ENCODE measurements around the gene PDS5A.
A peak's percentile ranks its signal among the peaks of the same experiment; 100 is the strongest.
"Not testable (repeated sequence)": the region's sequence is repeated elsewhere in the genome, so short reads cannot be mapped to it uniquely, and the experiment has no call there.

Gene PDS5A

DNA sequence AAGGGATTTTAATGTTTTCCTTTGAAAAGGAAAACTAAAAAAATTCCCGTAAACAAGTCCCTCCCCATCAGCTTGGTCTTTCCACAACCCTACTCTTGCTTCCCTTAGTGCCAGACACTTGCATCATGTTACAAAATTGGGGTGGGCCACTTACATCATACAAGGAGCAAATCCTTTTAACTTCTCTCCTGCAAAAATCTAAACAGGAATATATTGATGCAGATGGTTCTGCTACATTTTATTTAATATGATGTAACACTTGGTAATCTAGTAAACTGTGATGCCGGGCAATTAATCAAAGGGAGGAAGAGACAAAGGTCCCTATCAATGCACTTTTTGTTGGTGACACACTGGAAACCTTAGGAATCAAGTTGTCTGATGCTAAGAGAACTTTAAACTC lies 154.5 kb downstream of the PDS5A start:
- Histone ChIP-seq H3K36me3 (ENCODE audit: control insufficient read depth in 5 of 5, insufficient read depth in 5 of 5, low read length in 5 of 5) (peaks cover 3 to 17% (median 7%) of the 10 kb centered on the region in 5 donors), H3K4me3 (ENCODE audit: low read depth in 1 of 5, low read length in 5 of 5) (no peak overlapping the region), H3K27ac (ENCODE audit: low read depth, low read length) (no peak overlapping the region), H3K9me3 (ENCODE audit: control insufficient read depth in 5 of 5, low read length in 5 of 5) (no peaks in the 10 kb centered on the region), H3K4me1 (ENCODE audit: control insufficient read depth in 5 of 5, insufficient read depth in 5 of 5, low read length in 5 of 5) (peaks cover 0 to 14% (median 3%) of the 10 kb centered on the region in 5 donors), H3K27me3 (ENCODE audit: control insufficient read depth in 5 of 5, insufficient read depth in 4 of 5, low read length in 5 of 5) (no peaks in the 10 kb centered on the region), H3K9ac (ENCODE audit: low read length in 5 of 5) (no peak overlapping the region)

DNA sequence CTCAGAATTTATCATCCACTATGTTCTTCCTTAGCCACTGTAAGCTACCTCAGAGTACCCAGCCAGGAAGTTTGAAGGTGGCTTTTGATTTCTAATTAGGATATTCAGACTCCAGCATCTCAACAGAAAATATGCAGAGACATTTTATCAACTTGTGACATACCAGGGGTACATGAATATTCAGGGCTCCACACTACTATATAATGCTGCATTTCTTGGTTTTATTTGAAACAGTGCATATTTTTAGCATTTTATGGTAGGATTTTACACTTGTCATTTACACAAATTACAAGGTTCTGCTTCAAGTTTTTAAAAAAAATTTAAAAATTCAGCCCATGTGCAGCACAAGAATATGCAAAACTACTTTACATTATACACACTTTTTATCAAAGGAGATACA lies 155.0 kb downstream of the PDS5A start:
- H3K27me3 ChIP-seq (ENCODE audit: control insufficient read depth in 5 of 5, insufficient read depth in 4 of 5, low read length in 5 of 5): no peaks in the 10 kb centered on the region
- no peak overlapping the region for H3K9ac ChIP-seq (ENCODE audit: low read length in 5 of 5)
- peaks cover 0 to 14% (median 3%) of the 10 kb centered on the region in 5 donors for H3K4me1 ChIP-seq (ENCODE audit: control insufficient read depth in 5 of 5, insufficient read depth in 5 of 5, low read length in 5 of 5)

DNA sequence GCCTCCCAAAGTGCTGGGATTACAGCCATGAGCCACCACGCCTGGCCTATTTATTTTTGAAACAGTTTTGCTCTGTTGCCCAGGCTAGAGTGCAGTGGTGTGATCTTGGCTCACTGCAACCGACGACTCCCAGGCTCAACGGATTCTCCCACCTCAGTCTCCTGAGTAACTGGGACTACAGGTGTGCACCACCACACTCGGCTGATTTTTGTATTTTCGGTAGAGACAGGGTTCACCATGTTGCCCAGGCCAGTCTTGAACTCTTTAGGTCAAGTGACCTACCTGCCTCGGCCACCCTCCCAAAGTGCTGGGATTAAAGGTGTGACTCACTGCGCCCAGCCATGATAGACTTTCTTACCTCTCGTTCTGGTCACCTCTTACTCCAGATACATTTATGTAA lies 155.8 kb downstream of the PDS5A start:
- no peaks in the 10 kb centered on the region for H3K9me3 ChIP-seq (ENCODE audit: control insufficient read depth in 5 of 5, low read length in 5 of 5)
- H3K4me1 ChIP-seq (ENCODE audit: control insufficient read depth in 5 of 5, insufficient read depth in 5 of 5, low read length in 5 of 5): peaks cover 0 to 14% (median 3%) of the 10 kb centered on the region in 5 donors
- H3K9ac ChIP-seq (ENCODE audit: low read length in 5 of 5): no peak overlapping the region
- peaks cover 3 to 13% (median 4%) of the 10 kb centered on the region in 5 donors for H3K36me3 ChIP-seq (ENCODE audit: control insufficient read depth in 5 of 5, insufficient read depth in 5 of 5, low read length in 5 of 5)
- H3K27ac ChIP-seq (ENCODE audit: low read depth, low read length): no peak overlapping the region
- no peak overlapping the region for H3K4me3 ChIP-seq (ENCODE audit: low read depth in 1 of 5, low read length in 5 of 5)
- H3K27me3 ChIP-seq (ENCODE audit: control insufficient read depth in 5 of 5, insufficient read depth in 4 of 5, low read length in 5 of 5): no peaks in the 10 kb centered on the region

More for the DNA sequence above, 155.0 kb downstream of the PDS5A start:
- H3K9me3 ChIP-seq (ENCODE audit: control insufficient read depth in 5 of 5, low read length in 5 of 5): no peaks in the 10 kb centered on the region
- peaks cover 3 to 13% (median 4%) of the 10 kb centered on the region in 5 donors for H3K36me3 ChIP-seq (ENCODE audit: control insufficient read depth in 5 of 5, insufficient read depth in 5 of 5, low read length in 5 of 5)
- no peak overlapping the region for H3K4me3 ChIP-seq (ENCODE audit: low read depth in 1 of 5, low read length in 5 of 5)
- no peak overlapping the region for H3K27ac ChIP-seq (ENCODE audit: low read depth, low read length)

- H3K27ac ChIP-seq (ENCODE audit: low read depth, low read length): peak overlapping the region; percentile 10
- no peaks in the 10 kb centered on the region for H3K9me3 ChIP-seq (ENCODE audit: control insufficient read depth in 5 of 5, low read length in 5 of 5)
- no peak overlapping the region for H3K9ac ChIP-seq (ENCODE audit: low read length in 5 of 5)
- no peak overlapping the region for H3K4me3 ChIP-seq (ENCODE audit: low read depth in 1 of 5, low read length in 5 of 5)
- no peaks in the 10 kb centered on the region for H3K27me3 ChIP-seq (ENCODE audit: control insufficient read depth in 5 of 5, insufficient read depth in 4 of 5, low read length in 5 of 5)
- H3K4me1 ChIP-seq (ENCODE audit: control insufficient read depth in 5 of 5, insufficient read depth in 5 of 5, low read length in 5 of 5): peaks cover 0 to 10% (median 0%) of the 10 kb centered on the region in 5 donors
- peaks cover 2 to 9% (median 3%) of the 10 kb centered on the region in 5 donors for H3K36me3 ChIP-seq (ENCODE audit: control insufficient read depth in 5 of 5, insufficient read depth in 5 of 5, low read length in 5 of 5)
These were observed 157.5 kb downstream of the PDS5A start for GRCh38 chr4:39820186-39820585.

- Histone ChIP-seq H3K27me3 (ENCODE audit: control insufficient read depth in 5 of 5, insufficient read depth in 4 of 5, low read length in 5 of 5) (no peaks in the 10 kb centered on the region), H3K36me3 (ENCODE audit: control insufficient read depth in 5 of 5, insufficient read depth in 5 of 5, low read length in 5 of 5) (peaks cover 0 to 6% (median 0%) of the 10 kb centered on the region in 5 donors), H3K9me3 (ENCODE audit: control insufficient read depth in 5 of 5, low read length in 5 of 5) (no peaks in the 10 kb centered on the region), H3K4me1 (ENCODE audit: control insufficient read depth in 5 of 5, insufficient read depth in 5 of 5, low read length in 5 of 5) (peaks cover 0 to 10% (median 0%) of the 10 kb centered on the region in 5 donors), H3K4me3 (ENCODE audit: low read depth in 1 of 5, low read length in 5 of 5) (no peak overlapping the region), H3K27ac (ENCODE audit: low read depth, low read length) (no peak overlapping the region), H3K9ac (ENCODE audit: low read length in 5 of 5) (no peak overlapping the region)
These were observed 159.1 kb downstream of the PDS5A start for GRCh38 chr4:39818646-39819045.

DNA sequence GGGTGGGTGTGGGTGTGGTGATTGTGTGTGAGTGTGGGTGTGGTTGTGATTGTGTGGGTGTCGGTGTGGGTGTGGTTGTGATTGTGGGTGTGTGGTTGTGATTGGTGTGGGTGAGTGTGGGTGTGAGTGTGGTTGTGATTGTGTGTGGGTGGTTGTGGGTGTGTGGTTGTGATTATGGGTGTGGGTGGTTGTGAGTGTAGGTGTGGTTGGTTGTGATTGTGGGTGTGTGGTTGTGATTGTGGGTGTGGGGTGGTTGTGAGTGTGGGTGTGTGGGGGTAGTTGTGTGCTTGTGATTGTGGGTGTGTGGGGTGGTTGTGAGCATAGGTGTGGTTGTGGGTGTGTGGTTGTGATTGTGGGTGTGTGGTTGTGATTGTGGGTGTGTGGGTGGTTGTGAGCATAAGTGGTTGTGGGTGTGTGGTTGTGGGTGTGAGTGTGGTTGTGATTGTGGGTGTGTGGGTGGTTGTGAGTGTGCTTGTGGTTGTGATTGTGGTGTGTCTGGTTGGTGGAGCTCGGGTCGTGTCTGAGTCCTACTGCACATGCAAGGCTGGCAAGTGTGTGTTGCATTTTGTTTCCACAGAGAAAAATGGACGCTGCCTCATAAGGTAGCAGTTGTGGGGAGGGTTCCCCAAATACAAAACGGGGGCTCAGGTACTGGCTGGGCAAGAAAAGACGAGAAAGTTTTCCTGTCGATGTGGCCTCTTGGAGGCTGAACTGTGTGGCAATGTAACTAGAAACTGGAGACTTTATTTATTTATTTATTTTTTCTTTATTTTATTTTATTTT lies 163.1 kb downstream of the PDS5A start:
- Histone ChIP-seq H3K9me3 (ENCODE audit: control insufficient read depth in 5 of 5, low read length in 5 of 5) (no peaks in the 10 kb centered on the region), H3K36me3 (ENCODE audit: control insufficient read depth in 5 of 5, insufficient read depth in 5 of 5, low read length in 5 of 5) (no peaks in the 10 kb centered on the region), H3K4me3 (ENCODE audit: low read depth in 1 of 5, low read length in 5 of 5) (no peak overlapping the region), H3K9ac (ENCODE audit: low read length in 5 of 5) (no peak overlapping the region), H3K27ac (ENCODE audit: low read depth, low read length) (no peak overlapping the region), H3K27me3 (ENCODE audit: control insufficient read depth in 5 of 5, insufficient read depth in 4 of 5, low read length in 5 of 5) (no peaks in the 10 kb centered on the region), H3K4me1 (ENCODE audit: control insufficient read depth in 5 of 5, insufficient read depth in 5 of 5, low read length in 5 of 5) (no peaks in the 10 kb centered on the region)

DNA sequence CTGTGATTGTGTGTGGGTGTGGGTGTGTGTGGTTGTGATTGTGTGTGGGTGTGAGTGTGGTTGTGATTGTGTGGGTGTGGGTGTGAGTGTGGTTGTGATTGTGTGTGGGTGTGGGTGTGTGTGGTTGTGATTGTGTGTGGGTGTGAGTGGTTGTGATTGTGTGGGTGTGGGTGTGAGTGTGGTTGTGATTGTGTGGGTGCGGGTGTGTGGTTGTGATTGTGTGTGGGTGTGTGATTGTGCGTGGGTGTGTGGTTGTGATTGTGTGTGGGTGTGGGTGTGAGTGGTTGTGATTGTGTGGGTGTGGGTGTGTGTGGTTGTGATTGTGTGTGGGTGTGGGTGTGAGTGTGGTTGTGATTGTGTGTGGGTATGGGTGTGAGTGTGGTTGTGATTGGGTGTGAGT lies 163.9 kb downstream of the PDS5A start:
- not testable (repeated sequence) for H3K27me3 ChIP-seq (ENCODE audit: control insufficient read depth in 5 of 5, insufficient read depth in 4 of 5, low read length in 5 of 5); H3K9ac ChIP-seq (ENCODE audit: low read length in 5 of 5); H3K4me3 ChIP-seq (ENCODE audit: low read depth in 1 of 5, low read length in 5 of 5); H3K36me3 ChIP-seq (ENCODE audit: control insufficient read depth in 5 of 5, insufficient read depth in 5 of 5, low read length in 5 of 5); H3K9me3 ChIP-seq (ENCODE audit: control insufficient read depth in 5 of 5, low read length in 5 of 5); H3K4me1 ChIP-seq (ENCODE audit: control insufficient read depth in 5 of 5, insufficient read depth in 5 of 5, low read length in 5 of 5); H3K27ac ChIP-seq (ENCODE audit: low read depth, low read length)

GRCh38 chr4:39813033-39813432 lies 164.7 kb downstream of the PDS5A start:
- not testable (repeated sequence) for H3K27ac ChIP-seq (ENCODE audit: low read depth, low read length); H3K36me3 ChIP-seq (ENCODE audit: control insufficient read depth in 5 of 5, insufficient read depth in 5 of 5, low read length in 5 of 5); H3K9me3 ChIP-seq (ENCODE audit: control insufficient read depth in 5 of 5, low read length in 5 of 5); H3K9ac ChIP-seq (ENCODE audit: low read length in 5 of 5); H3K27me3 ChIP-seq (ENCODE audit: control insufficient read depth in 5 of 5, insufficient read depth in 4 of 5, low read length in 5 of 5); H3K4me1 ChIP-seq (ENCODE audit: control insufficient read depth in 5 of 5, insufficient read depth in 5 of 5, low read length in 5 of 5); H3K4me3 ChIP-seq (ENCODE audit: low read depth in 1 of 5, low read length in 5 of 5)

- Histone ChIP-seq H3K36me3 (ENCODE audit: control insufficient read depth in 5 of 5, insufficient read depth in 5 of 5, low read length in 5 of 5) (no peaks in the 10 kb centered on the region), H3K27ac (ENCODE audit: low read depth, low read length) (no peak overlapping the region), H3K27me3 (ENCODE audit: control insufficient read depth in 5 of 5, insufficient read depth in 4 of 5, low read length in 5 of 5) (no peaks in the 10 kb centered on the region), H3K4me3 (ENCODE audit: low read depth in 1 of 5, low read length in 5 of 5) (no peak overlapping the region), H3K9me3 (ENCODE audit: control insufficient read depth in 5 of 5, low read length in 5 of 5) (no peaks in the 10 kb centered on the region), H3K9ac (ENCODE audit: low read length in 5 of 5) (no peak overlapping the region), H3K4me1 (ENCODE audit: control insufficient read depth in 5 of 5, insufficient read depth in 5 of 5, low read length in 5 of 5) (no peaks in the 10 kb centered on the region)
These were observed 165.2 kb downstream of the PDS5A start for GRCh38 chr4:39812500-39812899.

GRCh38 chr4:39808231-39808749 lies 169.4 kb downstream of the PDS5A start:
- Histone ChIP-seq H3K36me3 (ENCODE audit: control insufficient read depth in 5 of 5, insufficient read depth in 5 of 5, low read length in 5 of 5) (no peaks in the 10 kb centered on the region), H3K27ac (ENCODE audit: low read depth, low read length) (no peak overlapping the region)

More at GRCh38 chr4:39808231-39808749, 169.4 kb downstream of the PDS5A start:
- no peaks in the 10 kb centered on the region for H3K9me3 ChIP-seq (ENCODE audit: control insufficient read depth in 5 of 5, low read length in 5 of 5)
- H3K4me3 ChIP-seq (ENCODE audit: low read depth in 1 of 5, low read length in 5 of 5): no peak overlapping the region
- H3K9ac ChIP-seq (ENCODE audit: low read length in 5 of 5): no peak overlapping the region
- H3K4me1 ChIP-seq (ENCODE audit: control insufficient read depth in 5 of 5, insufficient read depth in 5 of 5, low read length in 5 of 5): no peaks in the 10 kb centered on the region
- H3K27me3 ChIP-seq (ENCODE audit: control insufficient read depth in 5 of 5, insufficient read depth in 4 of 5, low read length in 5 of 5): no peaks in the 10 kb centered on the region
